Uterus (tissue), 4 donors: ENCODE results near the gene SLX4IP. TPM values are rescaled to one million over a fixed set of nuclear protein-coding genes. Genes with fewer than 3 reads are reported as not detected.
A peak's percentile ranks its signal among the peaks of the same experiment; 100 is the strongest.

Experiments used
- DNase-seq, 2 donors: peaks; one replicate each; pipeline ENCODE4 v3.0.0-alpha.2; 2019 to 2020
- H3K27ac ChIP-seq, 2 donors: fragments of 200-600 bp; sonication (generic); 1 replicate in 1 of 2; 2 replicates in 1 of 2; pipeline ENCODE4 v1.5.1; 2016 to 2018
- H3K27me3 ChIP-seq, 2 donors: fragments of 200-600 bp; sonication (generic); one replicate each; pipeline ENCODE4 v1.5.1; 2018 to 2019; ENCODE audit warnings: control low read depth in 1 of 2
- H3K36me3 ChIP-seq, 2 donors: fragments of 200-600 bp; sonication (generic); one replicate each; pipeline ENCODE4 v1.5.1; 2019; ENCODE audit warnings: control low read depth in 1 of 2
- H3K4me1 ChIP-seq, 2 donors: fragments of 200-600 bp; sonication (generic); one replicate each; pipeline ENCODE4 v1.5.1; 2018 to 2019; ENCODE audit warnings: control low read depth in 1 of 2
- H3K4me3 ChIP-seq, 2 donors: fragments of 200-600 bp; sonication (generic); 1 replicate in 1 of 2; 2 replicates in 1 of 2; pipeline ENCODE4 v1.5.1; 2018 to 2019; ENCODE audit warnings: mild to moderate bottlenecking in 1 of 2
- H3K9me3 ChIP-seq, 2 donors: fragments of 200-600 bp; sonication (generic); one replicate each; pipeline ENCODE4 v1.5.1; 2019; ENCODE audit warnings: control low read depth in 1 of 2
- CTCF ChIP-seq, 4 experiments: fragments of 200-600 bp in 2 of 4; fragments of 450-650 bp in 2 of 4; sonication (generic) in 2 of 4; IDR thresholded peaks; one replicate each; pipeline ENCODE4 v1.5.1; 2016 to 2019; ENCODE audit warnings: antibody characterized with exemption in 4 of 4, mild to moderate bottlenecking in 2 of 4, moderate library complexity in 1 of 4
- POLR2A ChIP-seq, 2 donors: fragments of 450-650 bp; IDR thresholded peaks; one replicate each; pipeline ENCODE4 v1.6.1; 2016; ENCODE audit warnings: antibody characterized with exemption in 2 of 2, mild to moderate bottlenecking in 1 of 2, moderate library complexity in 1 of 2
- intact Hi-C: fragments of 100-400 bp; cut with DNase I; formaldehyde crosslinking; loops from one replicate; pipeline ENCODE4 v1.15.1; 2023; ENCODE audit warnings: low total_unique reads
- total RNA-seq, 4 donors: library from RNA; depleted of rRNA in 3 of 4; stranded (reverse); fragments of >200 nt in 3 of 4; gene quantifications; one replicate each; pipeline versions ENCODE4 v1.1.0 to v1.2.4, GENCODE V29; 2014 to 2023
- donor health status: DM: yes; HTN: yes; CAD: no.

Gene SLX4IP
- total RNA-seq, 4 donors from 2014 or later, result 0.51 to 7.1 (median 2.0) TPM

DNA sequence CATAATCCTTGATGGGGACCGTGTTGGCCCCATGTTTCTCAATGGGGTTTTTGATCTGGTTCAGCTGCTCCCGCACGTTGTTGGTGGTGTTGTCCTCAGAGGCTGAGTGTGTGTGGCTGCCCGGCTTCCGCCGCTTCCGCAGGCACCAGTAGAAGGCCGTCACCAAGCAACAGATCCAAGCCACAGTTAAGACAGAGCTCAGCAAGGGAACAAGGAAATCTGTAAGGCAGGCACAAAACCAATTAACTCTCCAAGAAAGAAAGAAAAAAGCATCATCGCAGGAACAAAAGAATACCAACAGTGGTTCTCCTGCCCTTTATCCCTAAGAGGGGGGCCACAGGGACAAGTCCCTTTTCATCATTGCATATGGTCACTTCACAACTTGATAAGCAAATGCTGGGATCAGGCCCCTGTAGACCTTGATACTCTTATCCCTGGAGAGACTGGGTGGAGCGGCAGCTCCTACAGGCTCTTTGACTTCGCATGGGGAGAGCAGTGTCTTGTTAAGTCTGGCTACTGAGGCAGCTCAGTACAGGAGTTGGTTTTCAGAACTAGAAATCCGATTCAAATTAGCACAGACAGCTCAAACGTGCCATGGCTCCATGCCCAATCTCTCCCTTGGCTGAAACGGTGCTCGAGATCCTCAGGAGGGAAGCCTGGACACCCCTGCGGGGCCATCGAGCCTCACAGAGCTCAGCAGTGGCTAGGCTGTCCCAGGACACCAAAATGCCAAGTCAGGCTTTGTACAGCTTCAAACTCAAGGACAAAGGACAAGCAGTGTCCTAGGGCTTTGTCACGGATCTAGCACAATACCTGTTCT lies 204.8 kb downstream of the SLX4IP start:
- H3K27me3 ChIP-seq, result no peaks in the 10 kb centered on the region
- no peak overlapping the region for H3K4me3 ChIP-seq
- no peaks in the 10 kb centered on the region for H3K36me3 ChIP-seq
- no peak for DNase-seq
- intact Hi-C loops, result no loop called here
- TF ChIP-seq POLR2A (IDR thresholded peaks at IDR 0.05) (no peak), CTCF (IDR thresholded peaks at IDR 0.05) (no peak)
- peak overlapping the region in 1 of 2 donors; percentile 69 for H3K27ac ChIP-seq
- no peaks in the 10 kb centered on the region for H3K9me3 ChIP-seq
- H3K4me1 ChIP-seq, result peaks cover 0 to 3% of the 10 kb centered on the region in 2 donors

DNA sequence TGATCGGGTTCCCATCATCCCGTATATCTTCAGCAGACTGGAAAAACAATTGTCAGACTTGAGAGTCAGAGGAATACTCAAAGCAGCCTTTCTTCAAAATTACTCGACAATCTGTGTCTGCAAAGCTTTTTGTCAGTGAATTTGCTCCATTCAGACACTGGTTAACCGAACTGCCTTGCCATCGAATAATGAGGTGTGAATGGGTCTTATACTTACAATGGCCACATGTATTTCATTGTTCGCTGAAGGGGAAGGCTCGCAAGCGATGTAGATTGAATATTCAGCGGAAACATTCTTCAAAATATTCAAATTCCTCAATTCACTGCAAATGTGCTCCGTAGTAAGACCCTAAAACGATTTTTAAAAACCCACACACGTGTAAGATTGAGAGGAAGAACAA lies 205.8 kb downstream of the SLX4IP start:
- no peak for DNase-seq
- intact Hi-C loops, result no loop called here
- TF ChIP-seq POLR2A (IDR thresholded peaks at IDR 0.05) (no peak), CTCF (IDR thresholded peaks at IDR 0.05) (no peak)
- Histone ChIP-seq H3K4me1 (peaks cover 0 to 3% of the 10 kb centered on the region in 2 donors), H3K27me3 (no peaks in the 10 kb centered on the region), H3K36me3 (no peaks in the 10 kb centered on the region), H3K9me3 (no peaks in the 10 kb centered on the region), H3K4me3 (no peak overlapping the region), H3K27ac (peak overlapping the region in 1 of 2 donors; percentile 69)

DNA sequence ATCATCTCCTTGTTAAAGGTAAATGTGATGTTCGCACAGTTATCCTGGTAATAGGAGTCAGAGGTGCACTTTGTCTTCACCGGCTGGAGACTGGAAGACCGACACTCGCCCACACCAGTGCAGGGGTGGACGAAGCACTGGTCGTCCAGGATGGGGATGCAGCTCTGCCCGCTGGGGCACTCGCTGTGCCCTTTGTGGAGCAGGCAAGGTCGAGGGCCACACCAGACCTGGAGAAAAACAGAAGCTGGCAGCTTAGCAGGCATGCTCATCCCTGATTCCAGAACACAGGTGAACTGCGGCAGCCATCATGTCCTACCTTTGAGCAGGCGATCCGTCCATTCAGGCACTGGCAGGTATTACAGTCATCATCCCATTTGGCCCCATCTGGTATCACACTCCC lies 206.4 kb downstream of the SLX4IP start:
- H3K4me1 ChIP-seq, result peaks cover 0 to 3% of the 10 kb centered on the region in 2 donors
- H3K27ac ChIP-seq, result peak overlapping the region in 1 of 2 donors; percentile 69
- H3K36me3 ChIP-seq, result no peaks in the 10 kb centered on the region
- TF ChIP-seq POLR2A (IDR thresholded peaks at IDR 0.05) (no peak), CTCF (IDR thresholded peaks at IDR 0.05) (no peak)
- no peak overlapping the region for H3K4me3 ChIP-seq
- H3K9me3 ChIP-seq, result no peaks in the 10 kb centered on the region
- no peak for DNase-seq
- intact Hi-C loops, result no loop called here
- no peaks in the 10 kb centered on the region for H3K27me3 ChIP-seq

- H3K27me3 ChIP-seq, result no peaks in the 10 kb centered on the region
- intact Hi-C loops, result no loop called here
Observed at GRCh38 chr20:10641893-10642292, 206.8 kb downstream of the SLX4IP start.

More at GRCh38 chr20:10641893-10642292, 206.8 kb downstream of the SLX4IP start:
- H3K27ac ChIP-seq, result peak overlapping the region in 1 of 2 donors; percentile 1
- no peaks in the 10 kb centered on the region for H3K9me3 ChIP-seq
- no peaks in the 10 kb centered on the region for H3K36me3 ChIP-seq
- H3K4me3 ChIP-seq, result no peak overlapping the region
- TF ChIP-seq POLR2A (IDR thresholded peaks at IDR 0.05) (no peak), CTCF (IDR thresholded peaks at IDR 0.05) (no peak)
- H3K4me1 ChIP-seq, result peaks cover 0 to 3% of the 10 kb centered on the region in 2 donors
- DNase-seq, result no peak
